MCF 10A (cell line): ENCODE measurements around the gene TIMM10B. TPM values are rescaled to one million over a fixed set of nuclear protein-coding genes. Genes with fewer than 3 reads are reported as not detected.

Experiments used
- BruUV-seq: library from RNA; stranded (reverse); fragments of 400-500 nt; replicated peaks from 2 replicates; lab custom pipeline; 2021; lab: Mats Ljungman, UMichigan
- CTCF ChIA-PET: fragments of 300-600 bp; sonication (Branson Sonifier 250); formaldehyde crosslinking; extraction: SDS; loops from one replicate; lab custom pipeline; 2021; ENCODE audit warnings: antibody characterized with exemption, inconsistent platforms; lab: Yijun Ruan, JAX
- POLR2A ChIA-PET: fragments of 300-600, 350-650 bp; sonication (Branson Sonifier 250); formaldehyde crosslinking; extraction: SDS; loops from one replicate; lab custom pipeline; 2020; ENCODE audit warnings: antibody characterized with exemption, inconsistent platforms; lab: Yijun Ruan, JAX
- DNase-seq: peaks from one replicate; pipeline ENCODE4 v3.0.0-alpha.2; 2018; ENCODE audit not compliant: unreplicated experiment
- H3K27ac Mint-ChIP-seq: one replicate; pipeline ENCODE4 v1.8.0; 2022; ENCODE audit warnings: mild to moderate bottlenecking, low read depth, mixed read lengths; ENCODE audit not compliant: unreplicated experiment
- H3K27me3 Mint-ChIP-seq: one replicate; pipeline ENCODE4 v1.8.0; 2022; ENCODE audit warnings: mixed read lengths; ENCODE audit not compliant: insufficient read depth, unreplicated experiment
- H3K36me3 Mint-ChIP-seq: one replicate; pipeline ENCODE4 v1.8.0; 2022; ENCODE audit warnings: mild to moderate bottlenecking, moderate library complexity, mixed read lengths; ENCODE audit not compliant: insufficient read depth, unreplicated experiment
- H3K4me1 Mint-ChIP-seq: one replicate; pipeline ENCODE4 v1.8.0; 2022; ENCODE audit warnings: mixed read lengths; ENCODE audit not compliant: insufficient read depth, unreplicated experiment
- H3K4me3 Mint-ChIP-seq: one replicate; pipeline ENCODE4 v1.8.0; 2022; ENCODE audit warnings: mild to moderate bottlenecking, moderate library complexity, mixed read lengths; ENCODE audit not compliant: unreplicated experiment
- H3K9me3 Mint-ChIP-seq: one replicate; pipeline ENCODE4 v1.8.0; 2022; ENCODE audit warnings: mixed read lengths; ENCODE audit not compliant: unreplicated experiment
- intact Hi-C: fragments of 100-400 bp; cut with micrococcal nuclease; formaldehyde crosslinking; loops from 2 replicates; pipeline ENCODE4 v1.14.1; 2022
- total RNA-seq: library from RNA; stranded (reverse); gene quantifications from 2 replicates; pipeline ENCODE4 v1.2.3, GENCODE V29; 2022
- TF ChIP-seq, protein P1 (sequence below): fragments of 200-600 bp; IDR thresholded peaks from one replicate; pipeline ENCODE4 v1.8.0; 2022; ENCODE audit warnings: antibody characterized with exemption, mild to moderate bottlenecking; ENCODE audit not compliant: unreplicated experiment

Gene TIMM10B
- total RNA-seq, 1 experiment from 2014 or later = 36.2 TPM

DNA sequence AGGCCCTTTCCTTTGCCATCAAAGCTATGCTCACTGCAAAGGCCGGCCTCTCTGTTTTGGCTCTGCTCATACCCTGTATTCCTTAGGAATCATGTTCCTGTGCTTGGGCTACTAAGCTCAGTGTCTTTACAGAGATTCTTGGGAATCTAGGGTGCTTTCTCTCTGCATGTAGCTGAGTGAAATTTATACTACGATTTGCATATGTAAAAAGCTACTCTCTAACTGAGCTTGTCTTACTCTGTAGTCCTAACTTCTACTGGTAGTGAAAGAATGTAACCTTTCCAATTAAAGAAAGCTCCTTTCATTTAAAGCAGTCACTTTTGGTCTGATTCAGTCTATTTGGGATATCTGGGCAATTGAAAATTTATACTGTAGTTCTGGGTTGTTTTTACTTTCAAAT, 48.0 kb downstream of the TIMM10B start:
- DNase-seq = no peak
- H3K27me3 Mint-ChIP-seq = no peaks in the 10 kb centered on the region
- intact Hi-C loops = no loop called here
- H3K36me3 Mint-ChIP-seq = no peaks in the 10 kb centered on the region
- TF ChIP-seq, protein P1, sequence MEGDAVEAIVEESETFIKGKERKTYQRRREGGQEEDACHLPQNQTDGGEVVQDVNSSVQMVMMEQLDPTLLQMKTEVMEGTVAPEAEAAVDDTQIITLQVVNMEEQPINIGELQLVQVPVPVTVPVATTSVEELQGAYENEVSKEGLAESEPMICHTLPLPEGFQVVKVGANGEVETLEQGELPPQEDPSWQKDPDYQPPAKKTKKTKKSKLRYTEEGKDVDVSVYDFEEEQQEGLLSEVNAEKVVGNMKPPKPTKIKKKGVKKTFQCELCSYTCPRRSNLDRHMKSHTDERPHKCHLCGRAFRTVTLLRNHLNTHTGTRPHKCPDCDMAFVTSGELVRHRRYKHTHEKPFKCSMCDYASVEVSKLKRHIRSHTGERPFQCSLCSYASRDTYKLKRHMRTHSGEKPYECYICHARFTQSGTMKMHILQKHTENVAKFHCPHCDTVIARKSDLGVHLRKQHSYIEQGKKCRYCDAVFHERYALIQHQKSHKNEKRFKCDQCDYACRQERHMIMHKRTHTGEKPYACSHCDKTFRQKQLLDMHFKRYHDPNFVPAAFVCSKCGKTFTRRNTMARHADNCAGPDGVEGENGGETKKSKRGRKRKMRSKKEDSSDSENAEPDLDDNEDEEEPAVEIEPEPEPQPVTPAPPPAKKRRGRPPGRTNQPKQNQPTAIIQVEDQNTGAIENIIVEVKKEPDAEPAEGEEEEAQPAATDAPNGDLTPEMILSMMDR = no peak
- CTCF ChIA-PET = interaction anchor here (0.6 to 5.1 kb wide), 18 partner anchors 13 to 447 kb away, joined by 3 to 82 read pairs (median 4); partner anchors contain the start of gene MRPL17
- no TSS peak for BruUV-seq
- no peak overlapping the region for H3K4me3 Mint-ChIP-seq
- no peaks in the 10 kb centered on the region for H3K9me3 Mint-ChIP-seq
- H3K4me1 Mint-ChIP-seq = no peaks in the 10 kb centered on the region
- POLR2A ChIA-PET = interaction anchor here (0.9 kb wide), 1 partner anchor 154 kb away, joined by 6 read pairs; the partner anchor contains the start of gene MRPL17
- no peak overlapping the region for H3K27ac Mint-ChIP-seq

DNA sequence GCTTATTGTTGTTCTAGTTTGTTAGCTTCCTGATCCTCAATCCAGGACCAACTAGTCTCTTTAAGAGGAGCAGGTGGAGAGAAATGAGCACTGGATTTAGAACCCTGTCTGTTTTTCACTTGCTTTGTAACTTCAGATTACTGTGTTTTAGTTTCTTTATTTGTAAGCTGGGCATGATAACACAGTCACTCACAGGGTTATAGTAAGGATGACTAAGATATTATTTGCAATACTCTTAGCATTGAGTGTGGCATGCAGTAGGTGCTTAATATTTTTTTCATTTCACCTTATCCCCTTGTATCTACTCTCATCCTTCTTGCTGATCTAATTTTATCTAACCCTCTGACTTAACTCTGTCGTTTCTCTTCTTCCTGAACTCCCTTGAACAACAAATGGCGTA, 49.5 kb downstream of the TIMM10B start:
- Mint-ChIP-seq H3K4me3 (no peak overlapping the region), H3K27me3 (no peaks in the 10 kb centered on the region), H3K36me3 (peaks cover 4% of the 10 kb centered on the region), H3K4me1 (no peaks in the 10 kb centered on the region), H3K27ac (no peak overlapping the region), H3K9me3 (no peaks in the 10 kb centered on the region)
- DNase-seq = no peak
- ChIA-PET CTCF (interaction anchor here (0.5 to 5.6 kb wide), 51 partner anchors 10 to 1518 kb away, joined by 3 to 82 read pairs (median 4); partner anchors contain the start of genes HPX, MRPL17 and TPP1), POLR2A (interaction anchor here (0.6 to 1.5 kb wide), 9 partner anchors 10 to 161 kb away, joined by 3 to 6 read pairs (median 3); partner anchors contain the start of genes MRPL17 and RRP8)
- intact Hi-C loops = loop anchor here (1.0 to 5.0 kb wide), 5 partner anchors 72 to 226 kb away; partner anchors contain the start of genes ILK, MRPL17 and RRP8
- TF ChIP-seq, protein P1 = no peak
- no TSS peak for BruUV-seq

DNA sequence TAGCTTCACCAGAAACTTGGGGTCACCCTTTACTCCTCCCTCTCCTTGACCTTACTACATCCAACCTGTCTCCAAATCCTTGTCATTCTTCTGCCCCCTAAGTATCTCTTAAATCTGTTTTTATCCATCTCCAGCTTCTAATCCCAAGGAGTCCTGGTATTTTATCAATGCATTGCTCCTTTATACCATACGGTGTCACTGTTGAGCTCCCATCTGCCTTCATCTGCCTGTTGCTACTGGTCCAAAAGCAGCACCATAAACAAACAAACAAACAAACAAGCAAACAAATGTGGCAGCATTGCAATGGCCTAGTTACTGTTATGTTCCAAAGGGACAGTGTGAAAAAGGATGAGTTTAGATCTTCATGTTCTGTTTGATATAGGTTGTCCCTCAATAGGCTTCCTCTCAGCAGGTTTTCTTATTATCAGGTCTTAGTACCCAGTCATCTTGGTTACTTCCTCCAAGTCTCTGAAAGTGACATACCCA, 50.0 kb downstream of the TIMM10B start:
- peak; percentile 56 for DNase-seq
- intact Hi-C loops = loop anchor here (1.0 to 5.0 kb wide), 5 partner anchors 71 to 226 kb away; partner anchors contain the start of genes ILK, MRPL17 and RRP8
- ChIA-PET CTCF (interaction anchor here (0.5 to 5.6 kb wide), 52 partner anchors 9 to 1517 kb away, joined by 3 to 82 read pairs (median 4); partner anchors contain the start of genes HPX, MRPL17 and TPP1), POLR2A (interaction anchor here (0.6 to 1.5 kb wide), 11 partner anchors 9 to 177 kb away, joined by 3 to 6 read pairs (median 3); partner anchors contain the start of genes MRPL17, RRP8 and TPP1)
- no peaks in the 10 kb centered on the region for H3K9me3 Mint-ChIP-seq
- TF ChIP-seq, protein P1 = peak; percentile 74
- H3K4me1 Mint-ChIP-seq = no peaks in the 10 kb centered on the region
- no peaks in the 10 kb centered on the region for H3K27me3 Mint-ChIP-seq
- peaks cover 7% of the 10 kb centered on the region for H3K36me3 Mint-ChIP-seq
- no TSS peak for BruUV-seq
- no peak overlapping the region for H3K4me3 Mint-ChIP-seq
- no peak overlapping the region for H3K27ac Mint-ChIP-seq

Other genes starting within 250 kb of the TIMM10B start
- gene FHIP1B, start 246.9 kb upstream of the TIMM10B start, total RNA-seq = 44.6 and 51.1 TPM in 2 replicates
- not detected in 2 replicates for gene CNGA4, start 242.4 kb upstream of the TIMM10B start, total RNA-seq
- gene CCKBR, start 221.7 kb upstream of the TIMM10B start, total RNA-seq = not detected in 2 replicates
- gene CAVIN3, start 161.0 kb upstream of the TIMM10B start, total RNA-seq = 69.9 and 89.5 TPM in 2 replicates
- 15.0 and 32.2 TPM in 2 replicates for gene SMPD1, start 91.0 kb upstream of the TIMM10B start, total RNA-seq
- 0.89 and 1.3 TPM in 2 replicates for gene APBB1, start 62.4 kb upstream of the TIMM10B start, total RNA-seq
- gene HPX, start 40.5 kb upstream of the TIMM10B start, total RNA-seq = 0.71 and 0.75 TPM in 2 replicates
- gene TRIM3, start 7.6 kb upstream of the TIMM10B start, total RNA-seq = 7.3 and 7.4 TPM in 2 replicates
- gene ARFIP2, start 170 bp upstream of the TIMM10B start, total RNA-seq = 76.3 and 96.0 TPM in 2 replicates
- gene DNHD1, start 15.8 kb downstream of the TIMM10B start, total RNA-seq = 18.3 and 26.5 TPM in 2 replicates
- 23.4 and 27.6 TPM in 2 replicates for gene RRP8, start 122.1 kb downstream of the TIMM10B start, total RNA-seq
- 78.9 and 92.3 TPM in 2 replicates for gene ILK, start 122.3 kb downstream of the TIMM10B start, total RNA-seq
- gene TAF10, start 130.7 kb downstream of the TIMM10B start, total RNA-seq = 157 and 167 TPM in 2 replicates
- 26.9 and 46.5 TPM in 2 replicates for gene TPP1, start 137.9 kb downstream of the TIMM10B start, total RNA-seq
- gene DCHS1, start 174.3 kb downstream of the TIMM10B start, total RNA-seq = 0.19 and 0.27 TPM in 2 replicates
- 78.0 and 88.4 TPM in 2 replicates for gene MRPL17, start 201.8 kb downstream of the TIMM10B start, total RNA-seq